ENCODE data around the gene GRIPAP1. TPM values are rescaled to one million over a fixed set of nuclear protein-coding genes. Genes with fewer than 3 reads are reported as not detected.

GRIPAP1 gene
- total RNA-seq, 1 donor, result 15.6 TPM

- Histone ChIP-seq H2AFZ (ENCODE audit: low read length) (no peak overlapping the region), H3K36me3 (ENCODE audit: insufficient read depth, low read length) (peaks cover 16% of the 10 kb centered on the region), H3K4me3 (ENCODE audit: insufficient read depth, low read length) (no peak overlapping the region), H3K27ac (ENCODE audit: low read depth, low read length) (no peak overlapping the region), H3K79me2 (ENCODE audit: insufficient read depth, low read length) (no peaks in the 10 kb centered on the region), H3K9me3 (ENCODE audit: low read depth, low read length) (no peaks in the 10 kb centered on the region), H3K4me1 (ENCODE audit: insufficient read depth, low read length) (no peaks in the 10 kb centered on the region), H3K27me3 (ENCODE audit: insufficient read depth, low read length) (no peaks in the 10 kb centered on the region), H3K4me2 (ENCODE audit: insufficient read depth, low read length) (no peak overlapping the region), H4K20me1 (ENCODE audit: insufficient read depth, low read length) (no peaks in the 10 kb centered on the region)
- no peak for TF ChIP-seq CTCF (IDR thresholded peaks at IDR 0.05; ENCODE audit: extremely low read depth, low read depth, low read length)
- DNase-seq (ENCODE audit: insufficient read length, low spot score, missing footprints), result no peak
Measured at GRCh38 chrX:48978226-48978625, 23.8 kb downstream of the GRIPAP1 start.

GRCh38 chrX:48976086-48976485, 26.0 kb downstream of the GRIPAP1 start:
- Histone ChIP-seq H3K4me1 (ENCODE audit: insufficient read depth, low read length) (peaks cover 3% of the 10 kb centered on the region), H3K9me3 (ENCODE audit: low read depth, low read length) (no peaks in the 10 kb centered on the region), H3K36me3 (ENCODE audit: insufficient read depth, low read length) (peaks cover 10% of the 10 kb centered on the region), H3K4me2 (ENCODE audit: insufficient read depth, low read length) (no peak overlapping the region), H2AFZ (ENCODE audit: low read length) (no peak overlapping the region), H3K4me3 (ENCODE audit: insufficient read depth, low read length) (no peak overlapping the region), H3K79me2 (ENCODE audit: insufficient read depth, low read length) (no peaks in the 10 kb centered on the region), H4K20me1 (ENCODE audit: insufficient read depth, low read length) (no peaks in the 10 kb centered on the region), H3K27ac (ENCODE audit: low read depth, low read length) (no peak overlapping the region), H3K27me3 (ENCODE audit: insufficient read depth, low read length) (no peaks in the 10 kb centered on the region)
- TF ChIP-seq CTCF (IDR thresholded peaks at IDR 0.05; ENCODE audit: extremely low read depth, low read depth, low read length), result no peak
- no peak for DNase-seq (ENCODE audit: insufficient read length, low spot score, missing footprints)

GRCh38 chrX:48975541-48975940, 26.5 kb downstream of the GRIPAP1 start:
- Histone ChIP-seq H3K27me3 (ENCODE audit: insufficient read depth, low read length) (no peaks in the 10 kb centered on the region), H2AFZ (ENCODE audit: low read length) (no peak overlapping the region), H4K20me1 (ENCODE audit: insufficient read depth, low read length) (no peaks in the 10 kb centered on the region), H3K4me2 (ENCODE audit: insufficient read depth, low read length) (no peak overlapping the region), H3K79me2 (ENCODE audit: insufficient read depth, low read length) (no peaks in the 10 kb centered on the region), H3K36me3 (ENCODE audit: insufficient read depth, low read length) (peaks cover 8% of the 10 kb centered on the region), H3K4me1 (ENCODE audit: insufficient read depth, low read length) (peaks cover 3% of the 10 kb centered on the region), H3K9me3 (ENCODE audit: low read depth, low read length) (no peaks in the 10 kb centered on the region), H3K4me3 (ENCODE audit: insufficient read depth, low read length) (no peak overlapping the region), H3K27ac (ENCODE audit: low read depth, low read length) (no peak overlapping the region)
- TF ChIP-seq CTCF (IDR thresholded peaks at IDR 0.05; ENCODE audit: extremely low read depth, low read depth, low read length), result no peak
- DNase-seq (ENCODE audit: insufficient read length, low spot score, missing footprints), result no peak

GRCh38 chrX:48975041-48975440, 27.0 kb downstream of the GRIPAP1 start:
- Histone ChIP-seq H2AFZ (ENCODE audit: low read length) (no peak overlapping the region), H3K4me3 (ENCODE audit: insufficient read depth, low read length) (no peak overlapping the region), H4K20me1 (ENCODE audit: insufficient read depth, low read length) (no peaks in the 10 kb centered on the region), H3K27ac (ENCODE audit: low read depth, low read length) (no peak overlapping the region), H3K9me3 (ENCODE audit: low read depth, low read length) (no peaks in the 10 kb centered on the region), H3K4me2 (ENCODE audit: insufficient read depth, low read length) (no peak overlapping the region), H3K36me3 (ENCODE audit: insufficient read depth, low read length) (peaks cover 8% of the 10 kb centered on the region), H3K4me1 (ENCODE audit: insufficient read depth, low read length) (peaks cover 3% of the 10 kb centered on the region), H3K27me3 (ENCODE audit: insufficient read depth, low read length) (no peaks in the 10 kb centered on the region), H3K79me2 (ENCODE audit: insufficient read depth, low read length) (no peaks in the 10 kb centered on the region)
- no peak for TF ChIP-seq CTCF (IDR thresholded peaks at IDR 0.05; ENCODE audit: extremely low read depth, low read depth, low read length)
- no peak for DNase-seq (ENCODE audit: insufficient read length, low spot score, missing footprints)

Data from osteoblast (primary cell).